Stimulated activated CD4-positive, alpha-beta T cell treated with anti-CD3 and anti-CD28 coated beads, Interleukin-1b, Interleukin-23, amount 100 ng/mL, for 24 hours (primary cell): ENCODE measurements around the gene PTK7.
A peak's percentile ranks its signal among the peaks of the same experiment; 100 is the strongest.

Experiments used
- DNase-seq, 4 experiments: peaks; one replicate each; pipeline ENCODE4 v3.0.0-alpha.2; 2020; ENCODE audit warnings: low read depth in 4 of 4, low spot score in 1 of 4

PTK7 gene

DNA sequence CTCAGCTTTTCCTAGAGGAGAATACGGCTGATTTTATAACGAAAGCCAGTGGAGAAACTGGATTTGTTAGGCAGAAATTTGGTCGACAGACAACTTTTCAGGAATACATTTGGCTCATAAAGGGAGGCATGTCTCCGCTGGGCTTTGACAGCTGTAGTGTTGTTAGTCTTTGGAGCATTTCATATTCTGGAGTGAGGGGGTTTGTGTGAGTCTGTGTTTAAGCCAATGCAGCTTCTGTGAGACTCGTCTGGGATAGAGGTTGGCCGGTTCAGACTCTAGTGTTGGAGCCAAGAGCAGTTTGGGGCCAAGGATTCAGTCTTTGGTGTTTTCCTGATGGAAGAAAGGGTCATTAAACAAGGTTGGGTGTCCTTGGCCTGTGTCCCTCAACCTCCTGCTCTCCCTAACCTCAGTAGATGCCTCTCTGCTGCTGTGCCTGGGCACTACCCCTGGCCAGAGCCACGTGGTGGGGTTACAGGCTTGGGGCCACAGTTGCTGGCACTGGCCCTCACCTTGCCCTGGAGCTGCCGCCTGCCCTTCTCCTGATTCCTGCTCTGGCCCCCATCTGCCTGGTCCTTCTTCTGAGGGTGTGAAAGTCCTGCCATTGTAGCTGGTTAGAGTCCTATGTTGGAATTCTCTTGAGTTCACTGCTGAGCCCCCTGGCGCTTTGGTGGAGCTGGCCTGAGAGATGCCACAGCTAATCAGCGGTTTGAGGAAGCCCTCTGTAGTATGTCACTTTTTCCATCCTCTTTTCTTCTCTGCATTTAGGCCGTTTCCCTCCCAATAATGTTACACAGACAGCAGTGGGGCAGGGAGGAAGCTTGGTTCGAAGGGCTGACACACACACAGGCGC lies 6.9 kb downstream of the PTK7 start:
- no peak for DNase-seq

DNA sequence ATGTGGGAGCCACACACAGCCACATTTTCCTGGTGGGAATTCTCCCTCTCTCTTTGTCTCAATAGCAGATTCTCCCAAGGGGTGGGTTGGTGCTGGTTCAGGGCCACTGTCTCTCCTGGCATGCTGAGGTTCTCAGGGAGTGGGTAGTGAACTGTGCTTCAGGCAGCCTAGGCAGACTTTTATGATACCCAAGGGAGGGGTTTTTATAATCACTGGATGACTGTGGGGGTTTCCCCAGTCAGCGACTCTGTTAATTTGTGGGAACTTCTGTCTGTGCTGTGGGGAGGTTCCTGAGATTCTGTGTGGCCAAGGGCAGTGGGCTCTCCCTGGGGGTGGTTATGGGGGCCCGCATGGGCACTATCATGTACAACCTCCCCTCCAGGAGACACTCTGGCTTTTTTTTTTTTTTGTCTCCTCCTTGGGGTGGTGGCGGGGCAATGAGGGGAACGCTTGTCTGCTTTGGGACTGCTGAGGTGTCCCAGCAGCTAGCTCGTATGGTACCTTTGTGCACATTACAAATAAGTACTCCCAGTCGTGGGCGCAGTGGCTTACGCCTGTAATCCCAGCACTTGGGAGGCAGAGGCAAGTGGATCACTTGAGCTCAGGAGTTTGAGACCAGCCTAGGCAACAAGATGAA lies 10.0 kb downstream of the PTK7 start:
- peak in 1 of 4 experiments; percentile 22 for DNase-seq

DNA sequence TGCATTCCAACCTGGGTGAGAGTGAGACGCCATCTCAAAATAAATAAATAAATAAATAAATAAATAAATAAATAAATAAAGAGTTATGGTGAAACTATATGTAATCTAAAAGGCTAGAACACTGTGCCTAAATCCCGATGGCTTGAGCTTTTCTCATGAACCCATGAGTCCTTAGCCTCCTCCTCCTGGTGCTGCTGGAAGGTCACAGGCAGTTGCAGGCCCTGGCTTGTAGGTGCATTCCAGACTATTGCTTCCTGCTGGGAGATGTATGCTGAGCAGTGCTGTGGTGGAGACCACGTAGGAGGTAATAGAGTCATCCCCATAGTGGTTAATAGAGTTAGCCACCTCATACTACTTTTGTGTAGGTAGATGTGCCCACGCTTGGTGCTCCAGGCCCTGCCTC lies 12.5 kb downstream of the PTK7 start:
- no peak for DNase-seq

DNA sequence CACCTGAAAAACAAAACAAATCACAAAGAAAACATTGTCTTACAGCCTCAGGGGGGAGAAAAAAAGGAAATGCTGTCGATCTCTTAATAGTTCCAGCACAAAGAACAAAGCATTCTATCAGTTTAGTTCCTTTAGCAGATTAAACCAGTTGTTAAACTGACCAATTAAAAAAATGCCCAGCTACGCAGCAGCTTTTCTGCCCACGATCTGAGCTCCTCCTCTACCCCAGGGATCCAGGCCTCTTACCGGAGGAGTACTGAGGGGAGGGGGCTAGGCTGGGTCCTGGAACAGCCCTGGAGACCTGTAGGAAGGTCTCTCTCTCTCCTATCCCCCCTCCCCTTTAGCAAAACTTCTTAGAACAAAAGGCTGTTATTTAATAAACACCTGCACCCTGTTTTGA lies 13.4 kb downstream of the PTK7 start:
- DNase-seq = no peak

DNA sequence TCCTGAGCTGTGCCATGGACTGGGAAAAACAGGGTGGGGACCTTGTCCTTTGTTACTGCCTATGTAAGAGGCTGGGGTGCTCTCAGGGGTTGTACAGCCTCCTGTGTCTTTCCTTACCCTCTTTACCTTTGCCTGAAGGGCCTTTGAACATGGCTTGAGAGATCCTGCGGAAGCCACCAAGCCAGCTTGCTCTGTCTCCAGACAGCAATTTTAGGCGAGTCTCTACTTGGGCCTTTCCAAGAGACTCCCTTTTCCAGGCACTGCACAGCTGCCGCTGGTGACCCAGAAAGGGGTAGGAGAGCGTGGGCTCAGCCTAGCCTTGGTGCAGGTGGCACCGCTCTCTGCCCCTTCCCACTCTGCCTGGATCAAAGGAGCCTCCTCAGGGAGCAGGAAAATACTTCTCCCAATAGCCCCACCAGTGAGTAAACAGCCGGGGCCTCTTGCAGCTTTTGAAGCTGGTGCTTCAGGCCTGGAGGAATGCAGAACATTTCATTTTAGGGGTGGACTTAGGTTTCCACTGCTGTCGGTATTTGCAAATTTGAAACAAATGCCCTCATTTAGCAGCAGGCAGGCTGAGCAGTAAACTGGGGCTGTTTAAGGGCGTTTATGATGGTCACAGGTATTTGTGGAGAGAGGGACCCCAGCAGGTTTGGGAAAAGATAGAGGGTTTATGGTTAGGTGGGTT lies 13.9 kb downstream of the PTK7 start:
- no peak for DNase-seq

DNA sequence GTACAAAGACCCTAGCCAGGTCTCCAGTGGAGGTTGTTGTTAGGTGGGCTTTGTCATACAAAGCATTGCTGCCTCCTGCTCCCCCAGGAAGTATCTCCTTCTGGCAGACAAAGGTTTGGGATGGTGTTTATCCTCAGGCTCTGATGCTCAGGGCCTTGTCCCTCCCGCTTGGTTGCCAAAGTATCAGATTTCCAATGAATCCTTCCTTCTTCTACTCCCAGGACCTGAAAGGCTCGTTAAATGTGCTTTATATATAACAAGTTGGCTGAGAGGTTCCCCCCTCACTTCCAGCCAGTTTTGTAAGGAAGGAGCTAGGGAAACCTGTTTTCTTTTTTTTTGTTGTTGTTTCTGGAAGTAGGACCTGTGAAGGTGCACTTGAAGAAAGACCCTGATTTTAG lies 14.4 kb downstream of the PTK7 start:
- no peak for DNase-seq

DNA sequence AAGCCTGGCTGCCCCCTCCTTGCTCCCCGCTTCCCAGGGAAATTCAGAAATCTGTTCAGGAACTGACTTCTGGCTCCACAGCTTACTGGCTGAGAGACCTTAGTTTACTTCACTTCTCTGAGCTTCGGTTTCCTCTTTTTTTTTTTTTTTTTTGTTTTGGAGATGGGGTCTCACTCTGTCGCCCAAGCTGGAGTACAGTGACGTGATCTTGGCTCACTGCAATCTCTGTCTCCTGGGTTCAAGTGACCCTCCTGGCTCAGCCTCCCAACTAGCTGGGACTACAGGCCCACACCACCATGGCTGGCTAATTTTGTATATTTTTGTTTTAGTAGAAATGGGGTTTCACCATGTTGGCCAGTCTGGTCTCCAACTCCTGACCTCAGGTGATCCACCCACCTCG lies 14.9 kb downstream of the PTK7 start:
- no peak for DNase-seq

DNA sequence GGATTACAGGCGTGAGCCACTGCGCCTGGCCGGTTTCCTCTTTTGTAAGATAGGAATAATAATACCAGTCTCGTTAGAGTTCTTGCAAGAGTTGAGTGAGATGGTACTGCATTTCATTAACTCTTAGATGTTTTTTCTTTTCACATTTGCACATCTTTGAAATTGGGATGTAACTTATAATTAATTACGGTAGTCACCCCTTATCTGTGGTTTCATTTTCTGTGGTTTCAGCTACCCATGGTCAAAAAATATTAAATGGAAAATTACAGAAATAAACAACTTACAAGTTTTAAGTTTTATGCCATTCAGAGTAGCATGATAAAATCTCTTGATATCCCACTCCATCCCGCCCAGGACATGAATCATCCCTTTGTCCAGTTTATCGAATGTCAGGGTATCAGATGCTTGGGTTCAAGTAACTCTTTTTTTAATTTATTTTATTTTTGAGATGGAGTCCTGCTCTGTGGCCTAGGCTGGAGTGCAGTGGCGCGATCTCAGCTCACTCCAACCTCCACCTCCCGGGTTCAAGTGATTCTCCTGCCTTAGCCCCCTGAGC lies 15.4 kb downstream of the PTK7 start:
- no peak for DNase-seq

DNA sequence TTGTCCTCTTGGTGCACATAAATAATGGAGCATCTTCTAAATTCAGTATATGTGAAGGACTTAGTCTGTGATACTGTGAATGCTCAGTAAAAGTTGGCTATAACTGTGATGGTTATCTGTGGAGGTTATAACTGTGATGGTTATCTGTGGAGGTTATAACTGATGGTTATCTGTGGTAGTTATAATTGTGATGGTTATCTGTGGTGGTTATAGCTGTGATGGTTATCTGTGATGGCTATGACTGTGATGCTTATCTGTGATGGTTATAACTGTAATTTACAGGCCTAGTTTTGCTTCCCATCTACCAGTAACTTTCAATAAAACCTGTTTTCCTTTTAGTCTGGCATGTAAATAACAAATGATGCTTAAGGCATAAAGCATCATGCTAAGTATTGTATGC lies 16.5 kb downstream of the PTK7 start:
- no peak for DNase-seq

DNA sequence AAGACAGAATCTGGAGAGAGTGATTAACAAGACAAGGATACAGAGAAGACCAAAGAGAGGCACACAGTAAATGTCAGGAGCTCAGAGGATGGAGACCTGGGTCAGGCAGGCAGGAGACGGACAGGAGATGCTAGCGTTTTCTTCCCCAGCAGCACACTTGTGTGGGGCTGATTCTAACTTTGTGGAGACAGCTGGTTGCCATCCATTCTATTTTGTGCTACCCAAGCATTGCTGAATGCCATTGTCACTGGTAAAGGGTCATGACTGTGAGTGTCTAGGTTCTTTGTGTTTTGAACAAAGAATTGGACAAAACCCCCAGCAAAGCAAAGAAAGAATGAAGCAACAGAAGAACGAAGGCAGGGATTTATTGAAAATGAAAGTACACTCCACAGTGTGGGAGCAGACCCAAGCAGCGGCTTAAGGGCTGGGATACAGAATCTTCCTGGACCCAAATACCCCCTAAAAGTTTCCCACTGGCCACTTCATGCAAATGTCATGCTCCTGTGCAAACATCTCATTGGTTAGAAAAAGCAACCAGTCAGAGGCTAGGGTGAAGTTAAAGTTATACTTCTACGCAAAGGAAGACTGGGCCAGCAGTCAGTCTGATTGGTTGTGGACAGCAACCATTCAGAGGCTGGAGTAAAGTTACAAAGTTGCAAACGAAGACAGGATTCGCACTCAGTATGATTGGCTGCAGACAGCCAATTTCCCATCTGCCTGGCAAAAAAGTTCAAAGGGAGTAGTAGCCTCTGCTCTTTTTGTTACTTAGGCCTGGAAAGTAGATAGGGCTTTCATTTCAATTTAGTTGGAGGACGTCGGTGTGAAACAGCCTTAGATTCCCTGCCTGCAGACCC lies 17.5 kb downstream of the PTK7 start:
- DNase-seq = no peak

DNA sequence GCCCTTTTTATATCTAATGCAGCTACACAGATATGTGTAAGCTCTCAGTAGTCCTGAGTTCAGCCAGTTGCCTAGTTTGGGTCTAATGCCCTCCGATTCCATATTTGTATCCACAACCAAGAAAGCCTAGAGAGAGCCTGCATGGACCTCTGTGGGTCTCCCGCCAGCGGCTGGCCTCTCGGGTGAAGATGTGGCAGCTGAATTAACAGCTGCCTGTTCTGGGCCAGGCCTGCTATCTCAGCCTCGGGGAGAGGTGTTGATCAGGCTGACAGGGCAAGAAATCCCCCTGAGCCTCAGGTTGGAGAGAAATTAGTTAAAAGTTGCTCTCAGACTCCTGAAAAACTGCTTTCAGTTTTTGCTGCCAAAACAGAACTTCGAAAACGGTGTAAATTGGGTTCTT lies 19.8 kb downstream of the PTK7 start:
- no peak for DNase-seq

DNA sequence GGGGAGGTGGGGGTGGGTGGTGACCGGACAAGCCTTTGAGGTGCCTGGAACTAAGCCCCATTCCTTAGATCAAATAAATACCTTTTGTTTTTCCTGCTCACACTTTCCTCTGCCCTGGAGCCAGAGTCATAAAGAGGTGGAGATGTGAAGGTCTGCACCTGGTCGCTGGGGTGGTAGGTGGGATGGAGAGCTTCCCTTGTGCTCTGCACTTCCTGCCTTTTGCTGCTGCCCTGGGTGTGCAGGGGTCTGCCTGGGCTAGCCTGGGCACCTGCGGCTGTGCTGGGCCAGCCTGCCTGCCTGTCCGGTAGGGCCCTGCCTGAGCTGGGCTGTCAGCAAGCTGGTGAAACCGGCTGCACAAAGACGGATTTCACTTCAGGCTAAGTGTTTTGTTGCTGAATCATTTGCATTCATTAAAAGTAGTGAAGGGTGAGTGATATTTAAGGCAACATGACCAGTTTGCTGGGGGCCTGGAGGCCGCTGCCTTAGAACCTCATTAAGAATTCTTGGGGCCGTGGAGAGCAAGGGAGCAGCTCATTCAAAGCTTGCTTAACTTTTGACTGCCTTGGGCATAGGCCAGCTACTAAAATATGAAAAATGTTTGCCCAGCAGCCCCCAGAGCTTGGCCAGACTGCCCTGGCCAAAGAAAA lies 20.5 kb downstream of the PTK7 start:
- no peak for DNase-seq

DNA sequence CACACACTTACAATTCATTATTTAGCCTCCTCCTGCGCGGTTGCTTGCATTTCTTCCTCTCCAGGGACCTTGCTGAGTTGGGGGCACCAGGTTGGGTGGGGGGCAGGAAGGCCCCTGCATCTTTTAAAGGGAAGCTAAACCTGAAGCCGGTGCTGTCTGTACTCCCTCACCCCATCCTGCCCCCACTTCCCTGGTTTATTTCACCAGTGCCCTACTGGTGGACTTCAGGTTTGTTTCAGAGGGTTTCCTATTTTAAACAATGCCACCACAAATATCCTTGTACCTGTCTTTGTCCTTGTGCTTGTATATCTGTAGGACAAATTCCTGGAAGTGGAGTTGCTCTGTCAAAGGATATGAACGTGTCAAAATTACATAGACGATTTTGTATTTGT lies 21.0 kb downstream of the PTK7 start:
- DNase-seq = no peak

DNA sequence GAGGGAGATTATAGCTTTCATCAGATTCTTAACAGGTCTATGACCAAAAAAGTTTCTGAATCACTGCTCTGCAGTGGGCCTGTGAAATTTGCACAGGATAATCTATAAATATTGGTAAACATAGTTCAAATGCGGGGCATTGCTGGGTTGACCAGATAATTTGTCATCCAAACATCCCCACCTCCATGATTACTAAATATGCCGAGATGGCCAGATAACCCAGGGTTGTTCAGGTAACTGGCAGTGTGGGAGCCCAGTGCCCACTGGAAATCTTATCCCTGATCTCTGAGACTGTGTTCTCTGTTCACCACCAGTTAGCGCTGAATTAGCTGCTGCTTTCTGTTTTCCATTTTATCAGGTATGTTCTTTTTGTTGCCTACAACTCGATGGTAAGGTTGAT lies 21.4 kb downstream of the PTK7 start:
- no peak for DNase-seq

DNA sequence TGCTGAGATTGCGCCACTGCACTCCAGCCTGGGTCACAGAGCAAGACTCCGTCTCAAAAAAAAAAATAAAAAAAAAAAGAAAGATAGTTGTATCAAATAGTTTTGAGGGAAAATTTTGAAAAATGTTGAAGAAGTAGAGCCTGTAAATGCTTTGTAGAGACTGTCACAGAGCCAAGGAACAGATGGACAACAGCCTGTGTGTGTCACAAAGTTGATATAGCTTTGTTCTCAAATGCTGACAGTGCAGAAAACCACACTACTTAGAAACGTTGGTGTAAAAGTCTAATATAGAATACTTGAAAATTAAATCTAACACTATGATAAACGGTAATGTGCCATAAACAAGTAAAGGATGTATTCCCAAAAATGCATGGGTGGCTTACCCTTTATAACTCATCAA lies 25.4 kb downstream of the PTK7 start:
- DNase-seq = no peak

DNA sequence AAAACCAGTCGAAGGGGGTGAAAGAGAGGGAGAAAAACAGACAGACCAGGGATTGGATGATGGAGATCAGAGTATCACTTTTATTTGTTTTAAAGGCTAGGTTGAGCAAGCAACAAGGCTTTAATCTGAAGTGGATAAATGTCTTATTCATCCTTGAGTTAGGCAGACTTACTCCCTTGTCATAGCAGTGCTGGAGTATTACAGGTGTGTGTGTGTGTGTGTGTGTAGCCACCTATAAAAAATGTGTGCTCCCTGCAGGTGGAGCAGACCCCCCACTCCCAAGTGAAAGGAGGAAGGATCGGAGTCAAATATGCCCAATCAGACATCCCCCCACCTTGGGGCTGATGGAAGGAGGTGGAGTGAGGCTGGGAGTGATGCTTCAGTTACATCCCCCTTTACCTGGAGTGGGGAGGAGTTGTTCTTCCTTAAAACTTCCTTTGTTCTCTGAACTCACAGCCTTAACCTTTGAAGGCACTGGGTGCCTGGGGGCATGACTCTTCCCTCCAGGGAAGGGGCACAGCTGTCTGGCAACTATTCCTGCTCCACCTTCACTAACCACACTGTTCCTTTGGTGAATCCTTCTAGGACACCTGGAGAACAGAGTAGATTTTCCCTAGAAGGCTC lies 27.3 kb downstream of the PTK7 start:
- DNase-seq = no peak

DNA sequence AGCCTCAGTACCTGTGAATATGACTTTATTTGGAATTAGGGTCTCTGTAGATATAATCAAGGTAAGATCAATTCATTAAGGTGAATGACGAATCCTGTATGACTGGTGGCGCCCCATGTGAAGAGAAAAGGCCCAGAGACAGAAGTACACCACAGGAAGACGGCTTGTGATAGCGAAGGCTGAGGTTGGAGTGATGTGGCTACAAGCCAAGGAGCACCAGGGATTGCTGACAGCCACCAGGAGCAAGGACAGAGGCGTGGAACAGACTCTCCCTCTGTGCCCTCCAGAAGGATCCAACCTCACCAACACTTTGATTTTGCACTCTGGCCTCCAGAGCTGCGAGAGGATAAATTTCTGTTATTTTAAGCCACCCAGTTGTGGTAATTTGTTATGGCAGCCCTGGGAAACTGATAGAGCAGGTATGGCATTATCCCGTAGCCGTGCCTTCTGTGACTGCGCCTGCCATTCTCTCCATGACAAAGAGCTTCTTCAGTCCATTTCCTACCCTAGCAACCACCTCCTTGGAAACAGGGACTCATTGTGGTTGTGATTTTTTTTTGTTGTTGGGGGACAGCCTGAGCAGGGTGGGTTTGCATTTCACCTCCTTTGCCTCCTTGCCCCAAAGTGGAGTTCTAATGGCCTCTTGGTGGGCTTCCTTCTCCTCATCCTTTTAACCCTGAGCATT lies 29.6 kb downstream of the PTK7 start:
- DNase-seq = no peak

DNA sequence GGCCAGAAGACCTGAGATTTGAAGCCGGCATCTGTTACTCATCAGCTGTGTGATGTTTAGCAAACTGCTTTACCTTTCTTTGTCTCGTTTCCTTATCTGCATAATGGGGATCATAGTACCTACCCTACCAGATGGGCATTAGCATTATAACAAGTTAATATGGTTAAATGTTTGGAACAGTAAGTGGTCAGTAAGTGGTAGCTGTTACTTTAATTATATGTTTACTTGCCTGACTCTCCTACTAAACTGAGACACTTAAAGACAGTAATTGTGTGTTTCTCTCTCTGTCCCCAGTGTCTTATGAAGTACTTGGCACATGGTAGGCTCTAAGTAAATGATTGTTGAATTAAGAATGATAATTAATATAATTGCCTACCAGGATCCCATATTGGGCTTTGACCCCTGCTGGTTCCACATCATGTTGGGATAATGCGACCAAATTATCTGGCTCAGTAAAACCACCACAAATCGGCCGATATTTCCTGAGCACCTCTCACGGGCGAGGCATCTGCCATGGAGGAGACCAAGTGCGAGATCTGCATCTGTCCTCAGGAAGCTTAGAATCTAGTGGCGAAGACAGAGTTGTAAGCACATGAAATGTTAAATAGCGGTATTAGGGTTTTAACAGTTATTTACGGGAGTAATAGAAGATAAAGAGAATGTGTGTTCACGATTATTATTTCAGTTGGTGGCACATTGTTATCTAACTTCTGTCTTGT lies 31.4 kb downstream of the PTK7 start:
- DNase-seq = no peak
